ENCODE measurements around the gene LUC7L.
"Not testable (repeated sequence)": the region's sequence is repeated elsewhere in the genome, so short reads cannot be mapped to it uniquely, and the experiment has no call there.

Gene LUC7L

GRCh38 chr16:228151-228851, 948 bp downstream of the LUC7L start:
- Mint-ChIP-seq H3K27me3 (no peaks in the 10 kb centered on the region), H3K27ac (peak overlapping the region; percentile 97), H3K36me3 (ENCODE audit: low read depth) (peaks cover 51% of the 10 kb centered on the region), H3K4me3 (peak overlapping the region; percentile 92), H3K4me1 (ENCODE audit: low read depth) (peaks cover 33% of the 10 kb centered on the region), H3K9me3 (no peaks in the 10 kb centered on the region)
- no peak for DNase-seq

GRCh38 chr16:220021-220420, 9.2 kb downstream of the LUC7L start:
- H3K27me3 Mint-ChIP-seq, result no peaks in the 10 kb centered on the region
- peaks cover 9% of the 10 kb centered on the region for H3K4me1 Mint-ChIP-seq (ENCODE audit: low read depth)
- H3K9me3 Mint-ChIP-seq, result no peaks in the 10 kb centered on the region
- no peak overlapping the region for H3K4me3 Mint-ChIP-seq
- H3K36me3 Mint-ChIP-seq (ENCODE audit: low read depth), result peaks cover 85% of the 10 kb centered on the region
- no peak for DNase-seq
- H3K27ac Mint-ChIP-seq, result no peak overlapping the region

GRCh38 chr16:212999-213398, 16.2 kb downstream of the LUC7L start:
- Mint-ChIP-seq H3K4me3 (no peak overlapping the region), H3K4me1 (ENCODE audit: low read depth) (peaks cover 4% of the 10 kb centered on the region), H3K27me3 (no peaks in the 10 kb centered on the region), H3K36me3 (ENCODE audit: low read depth) (peaks cover 83% of the 10 kb centered on the region), H3K27ac (peak overlapping the region; percentile 39), H3K9me3 (no peaks in the 10 kb centered on the region)
- DNase-seq, result no peak

- not testable (repeated sequence) for H3K4me3 Mint-ChIP-seq; H3K4me1 Mint-ChIP-seq (ENCODE audit: low read depth); H3K9me3 Mint-ChIP-seq; DNase-seq; H3K27ac Mint-ChIP-seq; H3K27me3 Mint-ChIP-seq
- peaks cover 82% of the 10 kb centered on the region for H3K36me3 Mint-ChIP-seq (ENCODE audit: low read depth)
Observed at GRCh38 chr16:211631-212180, 17.5 kb downstream of the LUC7L start.

GRCh38 chr16:209359-209758, 19.9 kb downstream of the LUC7L start:
- H3K4me3 Mint-ChIP-seq; H3K4me1 Mint-ChIP-seq (ENCODE audit: low read depth); DNase-seq; H3K9me3 Mint-ChIP-seq; H3K27ac Mint-ChIP-seq; H3K27me3 Mint-ChIP-seq: not testable (repeated sequence)
- H3K36me3 Mint-ChIP-seq (ENCODE audit: low read depth), result peaks cover 84% of the 10 kb centered on the region

GRCh38 chr16:204046-204445, 25.2 kb downstream of the LUC7L start:
- H3K36me3 Mint-ChIP-seq (ENCODE audit: low read depth), result peaks cover 86% of the 10 kb centered on the region
- DNase-seq; H3K9me3 Mint-ChIP-seq; H3K4me3 Mint-ChIP-seq; H3K4me1 Mint-ChIP-seq (ENCODE audit: low read depth); H3K27ac Mint-ChIP-seq; H3K27me3 Mint-ChIP-seq: not testable (repeated sequence)

GRCh38 chr16:203246-203645, 26.0 kb downstream of the LUC7L start:
- Mint-ChIP-seq H3K9me3 (no peaks in the 10 kb centered on the region), H3K27ac (peak overlapping the region; percentile 29), H3K36me3 (ENCODE audit: low read depth) (peaks cover 86% of the 10 kb centered on the region), H3K4me3 (no peak overlapping the region), H3K4me1 (ENCODE audit: low read depth) (peaks cover 7% of the 10 kb centered on the region), H3K27me3 (no peaks in the 10 kb centered on the region)
- DNase-seq, result no peak

GRCh38 chr16:200388-200787, 28.9 kb downstream of the LUC7L start:
- DNase-seq, result no peak
- no peak overlapping the region for H3K4me3 Mint-ChIP-seq
- H3K9me3 Mint-ChIP-seq, result no peaks in the 10 kb centered on the region
- H3K4me1 Mint-ChIP-seq (ENCODE audit: low read depth), result peaks cover 1% of the 10 kb centered on the region
- H3K27ac Mint-ChIP-seq, result no peak overlapping the region
- no peaks in the 10 kb centered on the region for H3K27me3 Mint-ChIP-seq
- H3K36me3 Mint-ChIP-seq (ENCODE audit: low read depth), result peaks cover 85% of the 10 kb centered on the region

- DNase-seq, result no peak
- Mint-ChIP-seq H3K27me3 (no peaks in the 10 kb centered on the region), H3K36me3 (ENCODE audit: low read depth) (peaks cover 94% of the 10 kb centered on the region), H3K4me1 (ENCODE audit: low read depth) (no peaks in the 10 kb centered on the region), H3K4me3 (no peak overlapping the region), H3K27ac (peak overlapping the region; percentile 4), H3K9me3 (no peaks in the 10 kb centered on the region)
Observed at GRCh38 chr16:194516-194915, 34.7 kb downstream of the LUC7L start.

- DNase-seq, result no peak
- Mint-ChIP-seq H3K36me3 (ENCODE audit: low read depth) (peaks cover 94% of the 10 kb centered on the region), H3K4me3 (no peak overlapping the region), H3K27ac (no peak overlapping the region), H3K9me3 (no peaks in the 10 kb centered on the region), H3K4me1 (ENCODE audit: low read depth) (peaks cover 6% of the 10 kb centered on the region), H3K27me3 (no peaks in the 10 kb centered on the region)
Observed at GRCh38 chr16:193441-193840, 35.8 kb downstream of the LUC7L start.

GRCh38 chr16:192686-193085, 36.6 kb downstream of the LUC7L start:
- DNase-seq, result no peak
- peaks cover 6% of the 10 kb centered on the region for H3K4me1 Mint-ChIP-seq (ENCODE audit: low read depth)
- H3K4me3 Mint-ChIP-seq, result no peak overlapping the region
- peaks cover 91% of the 10 kb centered on the region for H3K36me3 Mint-ChIP-seq (ENCODE audit: low read depth)
- no peaks in the 10 kb centered on the region for H3K9me3 Mint-ChIP-seq
- no peak overlapping the region for H3K27ac Mint-ChIP-seq
- H3K27me3 Mint-ChIP-seq, result no peaks in the 10 kb centered on the region

- peak overlapping the region; percentile 63 for H3K27ac Mint-ChIP-seq
- no peak overlapping the region for H3K4me3 Mint-ChIP-seq
- DNase-seq, result no peak
- no peaks in the 10 kb centered on the region for H3K27me3 Mint-ChIP-seq
- no peaks in the 10 kb centered on the region for H3K9me3 Mint-ChIP-seq
- H3K4me1 Mint-ChIP-seq (ENCODE audit: low read depth), result peaks cover 6% of the 10 kb centered on the region
- H3K36me3 Mint-ChIP-seq (ENCODE audit: low read depth), result peaks cover 92% of the 10 kb centered on the region
Observed at GRCh38 chr16:191831-192230, 37.4 kb downstream of the LUC7L start.

- H3K4me3 Mint-ChIP-seq, result no peak overlapping the region
- H3K27me3 Mint-ChIP-seq, result no peaks in the 10 kb centered on the region
- H3K4me1 Mint-ChIP-seq (ENCODE audit: low read depth), result peaks cover 6% of the 10 kb centered on the region
- H3K36me3 Mint-ChIP-seq (ENCODE audit: low read depth), result peaks cover 82% of the 10 kb centered on the region
- no peak for DNase-seq
- H3K9me3 Mint-ChIP-seq, result no peaks in the 10 kb centered on the region
- H3K27ac Mint-ChIP-seq, result no peak overlapping the region
Observed at GRCh38 chr16:189604-190186, 39.6 kb downstream of the LUC7L start.

GRCh38 chr16:188674-189073, 40.6 kb downstream of the LUC7L start:
- Mint-ChIP-seq H3K4me3 (no peak overlapping the region), H3K36me3 (ENCODE audit: low read depth) (peaks cover 78% of the 10 kb centered on the region), H3K27ac (peak overlapping the region; percentile 71), H3K4me1 (ENCODE audit: low read depth) (peaks cover 6% of the 10 kb centered on the region), H3K27me3 (no peaks in the 10 kb centered on the region), H3K9me3 (no peaks in the 10 kb centered on the region)
- DNase-seq, result no peak

- Mint-ChIP-seq H3K36me3 (ENCODE audit: low read depth) (peaks cover 68% of the 10 kb centered on the region), H3K27ac (no peak overlapping the region), H3K27me3 (no peaks in the 10 kb centered on the region), H3K4me3 (no peak overlapping the region), H3K9me3 (no peaks in the 10 kb centered on the region), H3K4me1 (ENCODE audit: low read depth) (peaks cover 6% of the 10 kb centered on the region)
- no peak for DNase-seq
Observed at GRCh38 chr16:187330-187729, 41.9 kb downstream of the LUC7L start.

All from activated T-cell treated with anti-CD3 and anti-CD28 coated beads, Interleukin-2, amount 50 U/mL, for 24 hours (primary cell).